GM18499 (cell line): Measurements from ENCODE around the gene CDHR1.

Experiments used
- ATAC-seq: cut with Tn5 transposase; IDR thresholded peaks from one replicate; pipeline ENCODE4 v1.9.1; 2021; ENCODE audit warnings: moderate number of reproducible peaks; ENCODE audit not compliant: insufficient read depth, unreplicated experiment

CDHR1 gene

GRCh38 chr10:84224411-84225028 is 30.2 kb downstream of the CDHR1 start:
- ATAC-seq: no peak

DNA sequence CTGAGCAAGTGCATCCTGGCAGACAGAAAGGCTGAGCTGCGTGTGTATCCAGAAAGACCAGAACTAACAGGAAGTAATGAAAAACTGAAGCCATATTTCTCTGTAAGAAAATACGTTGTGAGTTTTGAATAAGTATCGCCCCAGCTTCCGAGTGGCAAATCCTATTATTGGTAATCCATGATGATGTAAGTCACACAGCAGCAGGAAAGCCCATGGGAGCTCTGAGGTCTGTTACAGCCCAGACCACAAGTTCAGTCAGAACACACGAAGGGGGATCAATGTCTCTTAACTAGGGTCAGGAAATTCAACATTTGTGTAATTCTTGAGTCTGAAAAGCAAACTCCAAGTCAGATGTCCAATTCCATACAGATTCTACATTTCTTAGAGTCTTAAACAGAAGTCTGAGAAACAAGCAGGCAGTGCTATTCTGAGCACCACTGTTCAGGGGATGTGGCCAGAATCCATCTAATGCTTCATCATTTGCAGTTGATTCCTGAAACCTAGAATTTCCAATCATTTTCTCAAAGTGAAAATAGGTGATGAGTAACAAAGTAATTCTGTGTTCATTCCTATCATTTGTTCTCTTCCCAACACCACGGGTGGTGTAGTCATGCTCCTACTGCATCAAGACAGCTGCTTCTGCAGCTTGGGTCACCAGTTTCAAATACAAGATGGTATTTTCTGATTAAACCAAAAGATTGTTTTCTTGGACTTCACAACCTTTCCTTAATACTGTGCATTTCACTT is 31.3 kb downstream of the CDHR1 start, which contains the start of gene LRIT2:
TSS of gene LRIT2 (minus strand) at position 118 of the 747 bp plus-strand sequence. CDS start at position 94, 24 bp downstream.
- no peak for ATAC-seq

DNA sequence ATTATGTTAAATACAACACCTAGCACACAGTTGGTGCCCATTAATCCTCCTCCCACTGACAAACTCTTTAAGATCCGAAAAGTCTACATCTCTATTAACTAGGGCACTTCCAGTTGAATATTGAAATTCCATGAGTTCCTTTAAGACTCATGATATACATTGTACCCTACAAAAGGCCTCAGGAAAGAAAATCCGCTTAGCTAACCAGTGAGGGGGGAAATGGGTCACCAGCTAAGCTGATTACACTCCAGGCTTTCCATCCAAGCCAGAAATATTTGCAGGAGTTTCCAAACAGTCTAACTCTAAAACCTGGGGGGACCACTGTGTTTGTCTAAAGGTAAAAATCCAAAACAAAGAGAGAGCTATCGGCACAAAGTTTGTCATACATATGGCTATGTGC is 32.3 kb downstream of the CDHR1 start:
- no peak for ATAC-seq

GRCh38 chr10:84227810-84228209 is 33.5 kb downstream of the CDHR1 start:
- no peak for ATAC-seq

- no peak for ATAC-seq
Observed at GRCh38 chr10:84230359-84230758, 36.0 kb downstream of the CDHR1 start.

DNA sequence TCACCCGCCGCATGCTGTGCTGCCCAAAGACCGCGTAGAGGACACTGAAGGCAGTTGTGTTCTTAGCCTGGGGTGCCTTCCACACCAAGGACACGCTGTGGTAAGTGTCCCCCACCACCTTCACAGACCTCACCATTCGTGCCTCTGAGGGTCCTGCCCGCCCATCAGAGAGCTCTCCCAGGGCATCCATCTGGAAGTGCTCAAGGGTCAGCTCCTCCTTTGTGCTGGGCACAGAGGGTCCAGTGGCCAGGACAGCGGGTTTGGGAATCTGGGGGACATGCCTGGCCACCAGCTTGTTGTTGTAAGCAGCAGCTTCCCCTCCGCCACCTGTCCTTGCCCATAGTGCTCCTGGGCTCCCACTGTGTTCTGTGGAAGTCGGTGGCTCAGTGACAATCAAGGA is 38.0 kb downstream of the CDHR1 start:
- ATAC-seq: no peak

- ATAC-seq: no peak
Observed at GRCh38 chr10:84233940-84234339, 39.6 kb downstream of the CDHR1 start.

- ATAC-seq: no peak
Observed at GRCh38 chr10:84234479-84234878, 40.1 kb downstream of the CDHR1 start.

GRCh38 chr10:84235096-84235495 is 40.8 kb downstream of the CDHR1 start:
- no peak for ATAC-seq

GRCh38 chr10:84236807-84237198 is 42.5 kb downstream of the CDHR1 start:
- no peak for ATAC-seq

- ATAC-seq: no peak
Observed at GRCh38 chr10:84237199-84238051, 43.1 kb downstream of the CDHR1 start.

GRCh38 chr10:84238909-84239308 is 44.6 kb downstream of the CDHR1 start:
- ATAC-seq: no peak

DNA sequence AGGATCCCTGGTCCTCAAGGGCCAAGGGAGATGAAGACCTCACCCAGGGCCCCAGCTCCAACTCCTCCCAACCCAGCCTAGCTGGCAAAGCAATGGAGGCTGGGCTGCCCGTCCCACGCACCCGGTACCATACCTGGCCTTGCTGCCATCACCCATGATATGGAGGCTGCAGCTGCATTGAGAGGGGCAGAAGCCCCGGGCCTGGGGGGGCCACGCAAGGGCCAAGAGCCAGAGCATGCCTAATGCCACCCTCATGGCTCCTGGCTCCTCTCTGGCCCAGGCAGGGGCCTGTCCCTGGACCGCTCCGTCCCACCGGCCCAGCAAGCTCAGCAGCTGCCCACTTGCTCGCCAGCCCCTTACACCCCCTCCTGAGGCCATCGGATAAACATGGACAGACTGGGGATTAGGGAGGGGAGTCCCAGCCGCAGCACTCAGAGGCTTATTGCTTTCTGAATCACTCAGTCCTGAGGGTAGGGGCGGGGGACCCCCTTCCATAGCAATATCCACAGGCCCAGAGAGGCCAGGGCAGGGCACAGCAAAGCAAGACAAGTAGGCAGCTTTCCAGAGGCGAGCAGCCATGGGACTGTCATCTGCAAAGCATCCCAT is 47.0 kb downstream of the CDHR1 start, which contains the start of gene LRIT1:
TSS of gene LRIT1 (minus strand) at position 362 of the 606 bp plus-strand sequence. CDS start at position 255, 107 bp downstream.
- no peak for ATAC-seq

GRCh38 chr10:84243759-84244158 is 49.4 kb downstream of the CDHR1 start:
- ATAC-seq: no peak

GRCh38 chr10:84244651-84245270 is 50.4 kb downstream of the CDHR1 start, which contains the start of gene RGR:
Gene RGR (plus strand): TSS chr10:84245053. CDS start chr10:84245091, 38 bp downstream.
- ATAC-seq: no peak

- ATAC-seq: no peak
Observed at GRCh38 chr10:84247496-84247895, 53.2 kb downstream of the CDHR1 start.

GRCh38 chr10:84248794-84249193 is 54.5 kb downstream of the CDHR1 start:
- ATAC-seq: no peak

DNA sequence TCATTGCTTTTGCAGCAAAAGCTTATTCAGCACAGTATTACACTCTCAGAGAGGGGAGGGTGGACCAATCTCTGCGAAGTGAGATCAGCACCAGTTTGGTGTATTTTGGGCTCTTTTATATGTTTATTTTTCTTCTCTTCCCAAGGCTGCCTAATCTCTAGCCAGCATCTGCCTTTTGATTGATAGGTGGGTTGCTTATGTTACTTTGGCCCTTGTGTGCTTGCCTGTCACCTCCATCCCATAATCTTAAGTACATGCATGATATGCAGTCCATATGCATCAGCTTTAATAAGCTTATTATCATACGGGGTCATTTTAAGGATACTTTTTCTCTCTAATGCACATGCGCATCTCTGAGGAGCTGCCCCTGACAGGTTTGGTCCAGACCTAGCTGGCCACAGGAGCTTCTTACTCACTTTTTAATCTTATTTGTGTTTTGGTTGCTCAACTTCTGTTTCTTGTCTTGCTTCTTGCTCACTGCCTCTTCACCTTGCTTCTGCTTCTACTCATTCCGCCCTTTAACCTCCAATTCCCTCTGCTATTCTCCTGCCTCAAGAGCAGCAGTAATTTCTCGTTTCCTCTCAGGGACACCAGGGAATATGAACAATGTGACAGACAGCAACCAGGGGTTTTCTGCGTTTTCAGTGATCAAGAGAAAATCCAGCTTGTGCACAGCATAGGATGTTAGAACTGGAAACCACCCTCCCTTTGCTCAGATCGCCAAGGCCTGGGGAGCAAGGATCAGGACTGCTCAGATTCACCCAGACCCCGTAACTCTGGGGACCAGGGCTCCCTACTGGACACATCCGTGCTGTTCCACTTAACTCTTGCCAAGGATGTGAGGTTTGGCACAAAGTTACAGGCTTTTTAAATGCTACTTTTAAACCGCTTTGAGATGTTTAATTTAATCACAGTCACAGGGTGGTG is 60.5 kb downstream of the CDHR1 start:
- ATAC-seq: no peak
